GM23338 (cell line): ENCODE data around the gene DUSP5.

ENCODE experiments used
- CTCF ChIP-seq, 2 experiments: fragments of 200-600 bp in 1 of 2; sonication (generic) in 1 of 2; conservative IDR thresholded peaks; 2 replicates each; pipeline versions ENCODE4 v1.5.1 to v1.6.1; 2016 to 2017; ENCODE audit warnings: antibody characterized with exemption in 2 of 2, low read depth in 2 of 2, mild to moderate bottlenecking in 2 of 2, moderate library complexity in 1 of 2
- EZH2 ChIP-seq: fragments of 200-600 bp; sonication (generic); IDR thresholded peaks from one replicate; pipeline ENCODE4 v1.8.0; 2017; ENCODE audit warnings: antibody characterized with exemption, mild to moderate bottlenecking, low read depth; ENCODE audit not compliant: unreplicated experiment
- EZH2phosphoT487 ChIP-seq: fragments of 200-600 bp; sonication (generic); IDR thresholded peaks from one replicate; pipeline ENCODE4 v1.8.1; 2018; ENCODE audit warnings: antibody characterized with exemption; ENCODE audit not compliant: unreplicated experiment
- JUNB ChIP-seq: IDR thresholded peaks from one replicate; pipeline ENCODE4 v1.6.1; 2016; ENCODE audit warnings: antibody characterized with exemption; ENCODE audit not compliant: unreplicated experiment
- NANOG ChIP-seq: IDR thresholded peaks from 2 replicates; pipeline ENCODE4 v1.6.1; 2016; ENCODE audit warnings: antibody characterized with exemption, borderline replicate concordance
- POLR2AphosphoS5 ChIP-seq: IDR thresholded peaks from 2 replicates; pipeline ENCODE4 v1.6.1; 2016; ENCODE audit warnings: antibody characterized with exemption, low read depth
- REST ChIP-seq: IDR thresholded peaks from one replicate; pipeline ENCODE4 v1.6.1; 2018; ENCODE audit warnings: antibody characterized with exemption; ENCODE audit not compliant: unreplicated experiment

GRCh38 chr10:110462166-110463095 is 35.3 kb upstream of the DUSP5 start:
- TF ChIP-seq EZH2 (no peak), CTCF (conservative IDR thresholded peaks at IDR 0.05; ENCODE audit: low read depth in 2 of 2) (no peak), EZH2phosphoT487 (no peak), POLR2AphosphoS5 (no peak), REST (no peak), NANOG (no peak), JUNB (no peak)
